ENCODE data around the gene TSPAN15.

The TSPAN15 gene

DNA sequence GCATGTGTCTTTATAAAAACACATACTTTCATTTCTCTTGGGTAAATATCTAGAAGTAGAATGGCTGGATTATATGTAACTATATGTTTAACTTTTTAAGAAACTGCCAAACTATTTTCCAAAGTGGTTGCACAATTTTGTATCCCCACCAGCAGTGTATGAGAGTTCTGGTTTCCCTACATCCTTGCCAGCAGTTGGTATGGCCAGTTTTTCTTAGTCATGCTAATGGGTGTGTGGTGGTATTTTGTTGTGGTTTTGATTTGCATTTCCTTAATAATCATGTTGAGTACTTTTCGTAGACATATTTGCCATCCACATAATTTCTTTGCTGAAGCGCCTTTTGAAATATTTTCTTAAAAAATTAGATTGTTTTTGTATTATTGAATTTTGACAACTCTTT, 61.6 kb downstream of the TSPAN15 start:
- DNase-seq (ENCODE audit: low spot score) = no peak
- TF ChIP-seq, protein P1, sequence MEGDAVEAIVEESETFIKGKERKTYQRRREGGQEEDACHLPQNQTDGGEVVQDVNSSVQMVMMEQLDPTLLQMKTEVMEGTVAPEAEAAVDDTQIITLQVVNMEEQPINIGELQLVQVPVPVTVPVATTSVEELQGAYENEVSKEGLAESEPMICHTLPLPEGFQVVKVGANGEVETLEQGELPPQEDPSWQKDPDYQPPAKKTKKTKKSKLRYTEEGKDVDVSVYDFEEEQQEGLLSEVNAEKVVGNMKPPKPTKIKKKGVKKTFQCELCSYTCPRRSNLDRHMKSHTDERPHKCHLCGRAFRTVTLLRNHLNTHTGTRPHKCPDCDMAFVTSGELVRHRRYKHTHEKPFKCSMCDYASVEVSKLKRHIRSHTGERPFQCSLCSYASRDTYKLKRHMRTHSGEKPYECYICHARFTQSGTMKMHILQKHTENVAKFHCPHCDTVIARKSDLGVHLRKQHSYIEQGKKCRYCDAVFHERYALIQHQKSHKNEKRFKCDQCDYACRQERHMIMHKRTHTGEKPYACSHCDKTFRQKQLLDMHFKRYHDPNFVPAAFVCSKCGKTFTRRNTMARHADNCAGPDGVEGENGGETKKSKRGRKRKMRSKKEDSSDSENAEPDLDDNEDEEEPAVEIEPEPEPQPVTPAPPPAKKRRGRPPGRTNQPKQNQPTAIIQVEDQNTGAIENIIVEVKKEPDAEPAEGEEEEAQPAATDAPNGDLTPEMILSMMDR (IDR thresholded peaks at IDR 0.05; ENCODE audit: extremely low read depth, missing control alignments) = no peak

DNA sequence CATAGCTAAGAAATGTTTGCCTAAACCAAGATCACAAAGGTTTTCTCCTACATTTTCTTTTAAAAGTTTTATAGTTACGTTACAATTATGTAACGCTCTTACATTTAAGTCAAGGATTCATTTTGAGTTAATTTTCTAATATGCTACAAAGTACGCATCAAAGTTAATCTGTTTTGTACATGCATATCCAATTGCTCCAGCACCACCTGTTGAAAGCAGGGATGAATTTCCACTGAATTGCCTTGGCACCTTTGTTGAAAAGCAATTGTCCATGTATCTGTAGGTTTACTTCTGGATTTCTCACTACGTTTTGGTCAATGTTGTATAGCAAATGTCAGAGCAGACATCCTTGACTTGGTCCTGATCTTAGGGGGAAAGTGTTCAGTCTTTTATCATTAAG, 62.4 kb downstream of the TSPAN15 start:
- TF ChIP-seq, protein P1 (IDR thresholded peaks at IDR 0.05; ENCODE audit: extremely low read depth, missing control alignments) = no peak
- no peak for DNase-seq (ENCODE audit: low spot score)

DNA sequence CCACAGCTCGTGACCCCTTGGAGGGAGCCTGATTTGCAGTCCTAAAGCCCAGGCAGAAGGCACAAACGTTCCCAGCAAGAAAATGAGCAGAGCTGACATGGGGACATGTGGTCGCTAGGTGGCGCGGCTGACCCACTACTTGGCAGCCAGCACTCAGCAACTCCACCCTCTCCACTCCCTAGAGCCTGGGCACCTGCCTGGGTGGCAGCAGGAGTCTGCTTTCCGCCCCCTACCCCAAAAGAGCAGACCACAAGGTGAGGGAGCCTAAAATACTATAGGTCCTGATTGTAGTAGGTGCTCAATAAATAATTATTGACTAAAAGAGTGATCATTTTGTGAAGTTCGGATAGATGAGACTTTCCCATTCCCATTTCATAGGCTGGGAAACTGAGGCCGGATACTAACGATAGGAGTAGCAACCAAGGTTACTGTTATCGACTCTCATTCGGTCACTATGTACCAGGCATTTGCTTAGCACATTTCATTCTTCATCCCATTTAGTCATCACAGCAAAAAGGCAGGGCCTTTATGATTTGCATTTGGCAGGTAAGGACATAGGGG, 64.5 kb downstream of the TSPAN15 start:
- peak; percentile 84 for DNase-seq (ENCODE audit: low spot score)
- TF ChIP-seq, protein P1 (IDR thresholded peaks at IDR 0.05; ENCODE audit: extremely low read depth, missing control alignments) = peak; percentile 85

- DNase-seq (ENCODE audit: low spot score) = peak; percentile 44
- TF ChIP-seq, protein P1 (IDR thresholded peaks at IDR 0.05; ENCODE audit: extremely low read depth, missing control alignments) = peak; percentile 25
Measured at GRCh38 chr10:69516316-69516715, 65.1 kb downstream of the TSPAN15 start.

DNA sequence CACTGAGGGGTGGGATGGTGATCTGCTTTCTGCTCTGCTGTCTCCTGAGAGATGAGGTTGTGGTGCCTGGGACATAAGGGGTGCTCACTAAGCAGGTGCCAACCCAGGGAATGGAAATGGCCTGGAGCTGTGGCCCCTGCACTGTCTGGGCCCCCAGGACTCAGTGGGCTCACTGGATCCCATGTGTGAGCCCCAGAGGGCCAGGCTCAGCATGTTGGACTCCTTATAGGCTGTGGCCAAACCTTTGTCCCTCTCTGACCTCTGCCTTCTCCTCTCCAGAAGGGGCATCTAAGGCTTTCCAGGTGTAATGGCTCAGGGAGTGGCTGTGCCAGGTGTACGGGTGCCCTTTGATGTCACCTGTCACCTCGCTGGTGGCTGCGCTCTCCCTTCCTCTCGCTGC, 65.5 kb downstream of the TSPAN15 start:
- TF ChIP-seq, protein P1 (IDR thresholded peaks at IDR 0.05; ENCODE audit: extremely low read depth, missing control alignments) = no peak
- no peak for DNase-seq (ENCODE audit: low spot score)

GRCh38 chr10:69517271-69517848, 66.1 kb downstream of the TSPAN15 start:
- DNase-seq (ENCODE audit: low spot score) = no peak
- TF ChIP-seq, protein P1 (IDR thresholded peaks at IDR 0.05; ENCODE audit: extremely low read depth, missing control alignments) = no peak

- TF ChIP-seq, protein P1 (IDR thresholded peaks at IDR 0.05; ENCODE audit: extremely low read depth, missing control alignments) = no peak
- no peak for DNase-seq (ENCODE audit: low spot score)
Measured at GRCh38 chr10:69527961-69528360, 76.7 kb downstream of the TSPAN15 start.
